ENCODE measurements around the gene RRP1B.

GRCh38 chr21:43618940-43619339 is 40.4 kb upstream of the RRP1B start:
- TF ChIP-seq, protein P1, sequence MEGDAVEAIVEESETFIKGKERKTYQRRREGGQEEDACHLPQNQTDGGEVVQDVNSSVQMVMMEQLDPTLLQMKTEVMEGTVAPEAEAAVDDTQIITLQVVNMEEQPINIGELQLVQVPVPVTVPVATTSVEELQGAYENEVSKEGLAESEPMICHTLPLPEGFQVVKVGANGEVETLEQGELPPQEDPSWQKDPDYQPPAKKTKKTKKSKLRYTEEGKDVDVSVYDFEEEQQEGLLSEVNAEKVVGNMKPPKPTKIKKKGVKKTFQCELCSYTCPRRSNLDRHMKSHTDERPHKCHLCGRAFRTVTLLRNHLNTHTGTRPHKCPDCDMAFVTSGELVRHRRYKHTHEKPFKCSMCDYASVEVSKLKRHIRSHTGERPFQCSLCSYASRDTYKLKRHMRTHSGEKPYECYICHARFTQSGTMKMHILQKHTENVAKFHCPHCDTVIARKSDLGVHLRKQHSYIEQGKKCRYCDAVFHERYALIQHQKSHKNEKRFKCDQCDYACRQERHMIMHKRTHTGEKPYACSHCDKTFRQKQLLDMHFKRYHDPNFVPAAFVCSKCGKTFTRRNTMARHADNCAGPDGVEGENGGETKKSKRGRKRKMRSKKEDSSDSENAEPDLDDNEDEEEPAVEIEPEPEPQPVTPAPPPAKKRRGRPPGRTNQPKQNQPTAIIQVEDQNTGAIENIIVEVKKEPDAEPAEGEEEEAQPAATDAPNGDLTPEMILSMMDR (conservative IDR thresholded peaks at IDR 0.05): no peak
- no peak for TF ChIP-seq EZH2 (IDR thresholded peaks at IDR 0.05; ENCODE audit: low read depth)
